Thoracic aorta (tissue), 2 donors: ENCODE results near the gene MEI1. TPM values are rescaled to one million over a fixed set of nuclear protein-coding genes. Genes with fewer than 3 reads are reported as not detected.

Experiments
- ATAC-seq: fragments of 150-250 bp; one replicate; pipeline ENCODE4 v1.8.0; 2017; ENCODE audit warnings: low read depth; ENCODE audit not compliant: insufficient number of reproducible peaks, low FRiP score
- DNase-seq: peaks from one replicate; pipeline ENCODE4 v3.0.0-alpha.2; 2020; ENCODE audit warnings: low spot score
- H3K27ac ChIP-seq, 2 donors: fragments of 200-600 bp; sonication (generic); 1 replicate in 1 of 2; 2 replicates in 1 of 2; pipeline ENCODE4 v1.5.1; 2016; ENCODE audit warnings: mild to moderate bottlenecking in 2 of 2, moderate library complexity in 2 of 2
- H3K27me3 ChIP-seq: fragments of 200-600 bp; sonication (generic); replicated peaks from 2 replicates; pipeline ENCODE4 v1.6.0; 2016; ENCODE audit warnings: mild to moderate bottlenecking; ENCODE audit not compliant: insufficient read depth
- H3K36me3 ChIP-seq: fragments of 200-600 bp; sonication (generic); one replicate; pipeline ENCODE4 v1.5.1; 2016
- H3K4me1 ChIP-seq, 2 donors: fragments of 200-600 bp; sonication (generic); 1 replicate in 1 of 2; 2 replicates in 1 of 2; pipeline versions ENCODE4 v1.5.1 to v1.6.0; 2016; ENCODE audit warnings: low read depth in 2 of 2, mild to moderate bottlenecking in 1 of 2; ENCODE audit not compliant: control insufficient read depth in 1 of 2
- H3K4me3 ChIP-seq: fragments of 200-600 bp; sonication (generic); 2 replicates; pipeline ENCODE4 v1.5.1; 2016; ENCODE audit warnings: mild to moderate bottlenecking
- H3K9me3 ChIP-seq: fragments of 200-600 bp; sonication (generic); 2 replicates; pipeline ENCODE4 v1.5.1; 2016
- total RNA-seq, 2 donors: library from RNA; depleted of rRNA; stranded (reverse); fragments of >200 nt; gene quantifications; one replicate each; pipeline versions ENCODE4 v1.1.0 to v1.2.3, GENCODE V29; 2016
- TF ChIP-seq, protein P1 (sequence below): fragments of 200-600 bp; sonication (generic); IDR thresholded peaks from one replicate; pipeline ENCODE4 v1.5.1; 2019; ENCODE audit warnings: antibody characterized with exemption

Gene MEI1
- total RNA-seq, 2 donors from 2014 or later = 1.8 to 3.8 TPM

- Histone ChIP-seq H3K4me3 (peak within 1 kb of the TSS; percentile 91), H3K27me3 (no peaks in the 10 kb centered on the region), H3K9me3 (no peaks in the 10 kb centered on the region), H3K36me3 (no peaks in the 10 kb centered on the region), H3K4me1 (peaks cover 9 to 14% of the 10 kb centered on the region in 2 donors), H3K27ac (peak within 1 kb of the TSS; percentile 89 to 92)
- TF ChIP-seq, protein P1, sequence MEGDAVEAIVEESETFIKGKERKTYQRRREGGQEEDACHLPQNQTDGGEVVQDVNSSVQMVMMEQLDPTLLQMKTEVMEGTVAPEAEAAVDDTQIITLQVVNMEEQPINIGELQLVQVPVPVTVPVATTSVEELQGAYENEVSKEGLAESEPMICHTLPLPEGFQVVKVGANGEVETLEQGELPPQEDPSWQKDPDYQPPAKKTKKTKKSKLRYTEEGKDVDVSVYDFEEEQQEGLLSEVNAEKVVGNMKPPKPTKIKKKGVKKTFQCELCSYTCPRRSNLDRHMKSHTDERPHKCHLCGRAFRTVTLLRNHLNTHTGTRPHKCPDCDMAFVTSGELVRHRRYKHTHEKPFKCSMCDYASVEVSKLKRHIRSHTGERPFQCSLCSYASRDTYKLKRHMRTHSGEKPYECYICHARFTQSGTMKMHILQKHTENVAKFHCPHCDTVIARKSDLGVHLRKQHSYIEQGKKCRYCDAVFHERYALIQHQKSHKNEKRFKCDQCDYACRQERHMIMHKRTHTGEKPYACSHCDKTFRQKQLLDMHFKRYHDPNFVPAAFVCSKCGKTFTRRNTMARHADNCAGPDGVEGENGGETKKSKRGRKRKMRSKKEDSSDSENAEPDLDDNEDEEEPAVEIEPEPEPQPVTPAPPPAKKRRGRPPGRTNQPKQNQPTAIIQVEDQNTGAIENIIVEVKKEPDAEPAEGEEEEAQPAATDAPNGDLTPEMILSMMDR = peak; percentile 24
- ATAC-seq (peak; percentile 77), DNase-seq (peak; percentile 68)
Measured at GRCh38 chr22:41688365-41689211, 10.7 kb upstream of the MEI1 start, which contains the start of gene SNU13. TSS of gene SNU13 (minus strand) at chr22:41688867. CDS start at chr22:41688796, 71 bp downstream.

GRCh38 chr22:41690476-41690875 is 8.8 kb upstream of the MEI1 start:
- TF ChIP-seq, protein P1 = no peak
- H3K27me3 ChIP-seq = no peaks in the 10 kb centered on the region
- H3K4me3 ChIP-seq = no peak overlapping the region
- no peaks in the 10 kb centered on the region for H3K36me3 ChIP-seq
- H3K9me3 ChIP-seq = no peaks in the 10 kb centered on the region
- no peak overlapping the region for H3K27ac ChIP-seq
- H3K4me1 ChIP-seq = peaks cover 9 to 14% of the 10 kb centered on the region in 2 donors
- DNase-seq (no peak), ATAC-seq (no peak)

DNA sequence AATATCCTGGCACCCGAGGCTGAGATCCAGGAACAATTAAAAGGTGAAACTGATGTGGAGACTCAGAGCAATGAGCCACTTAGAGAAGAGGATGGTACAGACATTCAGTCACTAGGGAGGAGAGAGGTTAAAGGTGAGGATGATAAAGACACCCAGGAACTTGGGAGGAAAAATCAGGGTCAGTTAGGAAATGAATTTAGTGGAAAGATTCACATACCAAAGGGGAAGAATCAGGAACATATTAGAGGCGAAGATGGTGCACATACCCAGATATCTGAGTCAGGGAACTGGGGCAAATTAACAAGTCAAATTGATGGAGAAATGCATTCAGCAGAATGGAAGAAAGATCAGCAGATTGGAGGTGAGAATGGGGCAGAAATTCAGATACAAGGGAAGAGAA is 4.1 kb upstream of the MEI1 start:
- no peaks in the 10 kb centered on the region for H3K27me3 ChIP-seq
- H3K9me3 ChIP-seq = no peaks in the 10 kb centered on the region
- no peak overlapping the region for H3K27ac ChIP-seq
- no peak overlapping the region for H3K4me3 ChIP-seq
- H3K36me3 ChIP-seq = no peaks in the 10 kb centered on the region
- DNase-seq (no peak), ATAC-seq (no peak)
- TF ChIP-seq, protein P1 = no peak
- H3K4me1 ChIP-seq = peaks cover 3 to 20% of the 10 kb centered on the region in 2 donors

DNA sequence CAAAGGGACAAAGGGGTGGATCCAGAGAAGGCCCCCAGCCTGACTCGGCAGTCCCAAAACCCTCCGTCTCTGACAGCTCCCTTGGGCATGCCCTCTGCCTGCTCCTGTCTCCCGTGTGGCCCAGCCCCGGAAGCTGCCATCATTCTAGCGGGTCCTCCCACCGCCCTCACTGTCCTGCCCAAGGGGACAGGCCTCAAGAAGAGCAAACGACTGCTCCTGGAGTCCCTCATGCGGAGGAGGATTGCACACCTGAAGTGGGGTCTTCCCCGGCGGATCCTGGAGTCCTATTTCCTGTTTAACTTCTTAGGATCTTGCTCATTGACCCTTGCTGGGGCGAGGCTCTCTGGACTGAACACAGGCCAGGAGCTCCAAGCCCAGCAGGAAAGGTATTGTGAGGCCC is 2.6 kb upstream of the MEI1 start:
- no peak overlapping the region for H3K4me3 ChIP-seq
- H3K36me3 ChIP-seq = no peaks in the 10 kb centered on the region
- DNase-seq = no peak
- H3K4me1 ChIP-seq = peaks cover 3 to 20% of the 10 kb centered on the region in 2 donors
- no peaks in the 10 kb centered on the region for H3K9me3 ChIP-seq
- H3K27ac ChIP-seq = peak overlapping the region in 1 of 2 donors; percentile 63
- no peak for ATAC-seq
- TF ChIP-seq, protein P1 = no peak
- H3K27me3 ChIP-seq = no peaks in the 10 kb centered on the region

DNA sequence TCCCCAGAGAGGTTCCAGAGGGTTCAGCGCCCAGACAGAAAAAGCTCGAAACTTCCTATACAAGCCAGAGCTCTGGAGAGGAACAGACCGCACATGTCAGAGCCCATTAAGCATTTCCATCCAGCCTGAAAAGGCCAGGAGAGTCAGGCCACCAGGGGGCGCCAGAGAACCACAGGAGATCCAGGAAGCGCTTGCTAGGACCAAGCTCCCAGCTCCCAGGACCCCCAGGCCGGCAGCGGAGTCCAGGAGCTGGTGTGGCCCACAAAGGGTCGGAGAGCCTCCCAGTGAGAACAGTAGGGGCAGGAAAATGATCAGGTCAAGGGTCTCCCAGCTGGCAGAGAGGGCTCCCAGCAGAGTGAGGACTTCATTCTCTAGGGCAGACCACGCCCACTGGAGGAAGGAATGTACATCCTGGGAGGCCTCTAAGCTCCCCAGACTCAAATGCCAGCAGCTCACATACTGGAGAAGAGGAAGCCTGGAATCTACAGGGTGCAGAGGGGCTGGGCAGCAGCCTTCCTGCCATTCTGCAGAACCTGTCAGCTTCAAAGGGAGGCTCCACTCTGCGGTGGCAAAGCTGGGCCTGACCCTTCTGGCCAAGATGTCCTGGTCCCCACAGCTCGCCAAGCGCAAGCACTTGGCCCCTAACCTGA is 2.1 kb upstream of the MEI1 start:
- peaks cover 3 to 20% of the 10 kb centered on the region in 2 donors for H3K4me1 ChIP-seq
- peak; percentile 74 for DNase-seq
- TF ChIP-seq, protein P1 = peak; percentile 97
- no peaks in the 10 kb centered on the region for H3K36me3 ChIP-seq
- ATAC-seq = peak; percentile 73
- no peaks in the 10 kb centered on the region for H3K9me3 ChIP-seq
- H3K27me3 ChIP-seq = no peaks in the 10 kb centered on the region
- H3K27ac ChIP-seq = peak overlapping the region in 1 of 2 donors; percentile 63
- H3K4me3 ChIP-seq = peak overlapping the region; percentile 60
